Psoas muscle (tissue), 8 donors: Measurements from ENCODE around the gene NCAPD3. TPM values are rescaled to one million over a fixed set of nuclear protein-coding genes. Genes with fewer than 3 reads are reported as not detected.

ENCODE experiments used
- ATAC-seq, 4 donors: fragments of 200-7000 bp; cut with Tn5 transposase; one replicate each; pipeline ENCODE4 v1.9.1; 2020; ENCODE audit warnings: moderate library complexity in 3 of 4, mild to moderate bottlenecking in 2 of 4
- DNase-seq, 2 donors: peaks; one replicate each; pipeline ENCODE4 v3.0.0-alpha.2; 2020
- H3K27ac ChIP-seq: fragments of 200-600 bp; one replicate; pipeline ENCODE4 v1.8.0; 2022
- H3K27me3 ChIP-seq, 3 donors: fragments of 200-600 bp in 1 of 3; one replicate each; pipeline versions ENCODE4 v1.6.1 to v1.8.0; 2013 to 2022; ENCODE audit warnings: low read length in 2 of 3, mild to moderate bottlenecking in 2 of 3, moderate library complexity in 1 of 3; ENCODE audit not compliant: insufficient read depth in 3 of 3
- H3K36me3 ChIP-seq, 2 donors: fragments of 200-600 bp in 1 of 2; one replicate each; pipeline versions ENCODE4 v1.6.1 to v1.8.0; 2013 to 2022; ENCODE audit warnings: low read depth in 1 of 2, mild to moderate bottlenecking in 1 of 2, moderate library complexity in 1 of 2; ENCODE audit not compliant: insufficient read depth in 1 of 2
- H3K4me1 ChIP-seq: fragments of 200-600 bp; one replicate; pipeline ENCODE4 v1.8.0; 2022
- H3K4me3 ChIP-seq: fragments of 200-600 bp; one replicate; pipeline ENCODE4 v1.8.0; 2022; ENCODE audit warnings: mild to moderate bottlenecking
- H3K9me3 ChIP-seq: fragments of 200-600 bp; one replicate; pipeline ENCODE4 v1.8.0; 2022
- CTCF ChIP-seq: fragments of 200-600 bp; IDR thresholded peaks from one replicate; pipeline ENCODE4 v1.8.0; 2022; ENCODE audit warnings: antibody characterized with exemption
- WGBS, 3 donors: extraction: QIAGEN DNeasy Blood & Tissue Kit; methylation state at CpG; one replicate each; pipeline versions ENCODE4 v1.1.6 to v1.1.7; 2013; 5-methylcytosine and 5-hydroxymethylcytosine counted together
- intact Hi-C, 2 donors: fragments of 100-400 bp; cut with DNase I; formaldehyde crosslinking; loops; one replicate each; pipeline versions ENCODE4 v1.11.0 to v1.14.2; 2022
- polyA plus RNA-seq, 3 donors: library from polyadenylated mRNA; stranded (reverse); fragments of 200-250 nt; gene quantifications; one replicate each; pipeline ENCODE4 v1.2.3, GENCODE V29; 2013
- total RNA-seq, 4 donors: library from RNA; stranded (reverse); fragmentation: NEBNext Ultra II Directional in 2 of 4; extraction: Animal tissue kit (Norgen Biotek cat#: 25700) in 2 of 4; gene quantifications; one replicate each; pipeline versions ENCODE4 v1.2.1 to v1.2.4, GENCODE V29; 2021 to 2023
- donor health status: healthy with polysubstance abuse.
- donor health status: DM: no; HTN: no; CAD: no; lungs with moderate emphysema.
- donor health status: Bipolar disorder and iron deficiency.
- donor health status: healthy.
- donor health status: DM: yes; HTN: yes; CAD: no.
- donor health status: DM: no; HTN: no; CAD: no.
- donor health status: DM: no; HTN: no; CAD: no.
- donor health status: DM: yes; HTN: yes; CAD: no.

NCAPD3 gene
- total and polyA plus RNA-seq, 7 donors: 2.8 to 8.7 (median 5.5) TPM

GRCh38 chr11:134270250-134270714, 46.5 kb upstream of the NCAPD3 start:
- no peaks in the 10 kb centered on the region for H3K9me3 ChIP-seq
- H3K36me3 ChIP-seq: peaks cover 0 to 3% of the 10 kb centered on the region in 2 donors
- H3K27ac ChIP-seq: no peak overlapping the region
- no peak overlapping the region for H3K4me3 ChIP-seq
- peaks cover 0 to 37% (median 5%) of the 10 kb centered on the region in 3 donors for H3K27me3 ChIP-seq
- intact Hi-C loops: no loop called here
- no peak for DNase-seq
- TF ChIP-seq CTCF: no peak
- 41 to 53% (median 48%) methylated on average over 5 of the region's 5 CpGs for WGBS, 3 donors
- no peak for ATAC-seq
- H3K4me1 ChIP-seq: no peaks in the 10 kb centered on the region

GRCh38 chr11:134267966-134268365, 44.2 kb upstream of the NCAPD3 start:
- peaks cover 0 to 14% (median 3%) of the 10 kb centered on the region in 3 donors for H3K27me3 ChIP-seq
- ATAC-seq: no peak
- H3K9me3 ChIP-seq: no peaks in the 10 kb centered on the region
- DNase-seq: no peak
- TF ChIP-seq CTCF: no peak
- intact Hi-C loops: no loop called here
- no peak overlapping the region for H3K4me3 ChIP-seq
- no peaks in the 10 kb centered on the region for H3K4me1 ChIP-seq
- 55 to 63% (median 62%) methylated on average over 11 of the region's 11 CpGs for WGBS, 3 donors
- no peak overlapping the region for H3K27ac ChIP-seq
- H3K36me3 ChIP-seq: peaks cover 0 to 26% of the 10 kb centered on the region in 2 donors

- intact Hi-C loops: no loop called here
- 66 to 75% (median 73%) methylated on average over 5 of the region's 5 CpGs for WGBS, 3 donors
- peaks cover 0 to 11% (median 0%) of the 10 kb centered on the region in 3 donors for H3K27me3 ChIP-seq
- H3K27ac ChIP-seq: no peak overlapping the region
- DNase-seq (no peak), ATAC-seq (no peak)
- no peak overlapping the region for H3K4me3 ChIP-seq
- TF ChIP-seq CTCF: no peak
- no peaks in the 10 kb centered on the region for H3K9me3 ChIP-seq
- H3K4me1 ChIP-seq: no peaks in the 10 kb centered on the region
- peaks cover 0 to 31% of the 10 kb centered on the region in 2 donors for H3K36me3 ChIP-seq
Observed at GRCh38 chr11:134267461-134267860, 43.7 kb upstream of the NCAPD3 start.

- Histone ChIP-seq H3K27me3 (peaks cover 0 to 9% (median 0%) of the 10 kb centered on the region in 3 donors), H3K27ac (no peak overlapping the region), H3K36me3 (peaks cover 0 to 37% of the 10 kb centered on the region in 2 donors), H3K9me3 (no peaks in the 10 kb centered on the region), H3K4me3 (no peak overlapping the region), H3K4me1 (no peaks in the 10 kb centered on the region)
- intact Hi-C loops: no loop called here
- no peak for TF ChIP-seq CTCF
- peak in 1 of 4 donors; percentile 22 for ATAC-seq
- 56 to 73% (median 72%) methylated on average over 3 of the region's 3 CpGs for WGBS, 3 donors
- no peak for DNase-seq
Observed at GRCh38 chr11:134266841-134267251, 43.1 kb upstream of the NCAPD3 start.

- ATAC-seq: no peak
- intact Hi-C loops: no loop called here
- WGBS, 3 donors: 91 to 94% (median 93%) methylated on average over 5 of the region's 5 CpGs
Observed at GRCh38 chr11:134266440-134266839, 42.7 kb upstream of the NCAPD3 start.

More at GRCh38 chr11:134266440-134266839, 42.7 kb upstream of the NCAPD3 start:
- TF ChIP-seq CTCF: no peak
- peaks cover 0 to 5% (median 0%) of the 10 kb centered on the region in 3 donors for H3K27me3 ChIP-seq
- no peak for DNase-seq
- H3K27ac ChIP-seq: no peak overlapping the region
- H3K4me1 ChIP-seq: no peaks in the 10 kb centered on the region
- no peaks in the 10 kb centered on the region for H3K9me3 ChIP-seq
- peaks cover 0 to 41% of the 10 kb centered on the region in 2 donors for H3K36me3 ChIP-seq
- no peak overlapping the region for H3K4me3 ChIP-seq
